22Rv1 (cell line): ENCODE measurements around the gene ADRA2A.

Experiments
- ZFX ChIP-seq: fragments of 450-650 bp; IDR thresholded peaks from 2 replicates; pipeline ENCODE4 v1.6.1; 2017; ENCODE audit warnings: antibody characterized with exemption, borderline replicate concordance
- TF ChIP-seq, protein P1 (sequence below): fragments of 450-650 bp; IDR thresholded peaks from 2 replicates; pipeline ENCODE4 v1.5.1; 2017; ENCODE audit warnings: mild to moderate bottlenecking

GRCh38 chr10:111122127-111122526 is 45.3 kb downstream of the ADRA2A start:
- TF ChIP-seq, protein P1, sequence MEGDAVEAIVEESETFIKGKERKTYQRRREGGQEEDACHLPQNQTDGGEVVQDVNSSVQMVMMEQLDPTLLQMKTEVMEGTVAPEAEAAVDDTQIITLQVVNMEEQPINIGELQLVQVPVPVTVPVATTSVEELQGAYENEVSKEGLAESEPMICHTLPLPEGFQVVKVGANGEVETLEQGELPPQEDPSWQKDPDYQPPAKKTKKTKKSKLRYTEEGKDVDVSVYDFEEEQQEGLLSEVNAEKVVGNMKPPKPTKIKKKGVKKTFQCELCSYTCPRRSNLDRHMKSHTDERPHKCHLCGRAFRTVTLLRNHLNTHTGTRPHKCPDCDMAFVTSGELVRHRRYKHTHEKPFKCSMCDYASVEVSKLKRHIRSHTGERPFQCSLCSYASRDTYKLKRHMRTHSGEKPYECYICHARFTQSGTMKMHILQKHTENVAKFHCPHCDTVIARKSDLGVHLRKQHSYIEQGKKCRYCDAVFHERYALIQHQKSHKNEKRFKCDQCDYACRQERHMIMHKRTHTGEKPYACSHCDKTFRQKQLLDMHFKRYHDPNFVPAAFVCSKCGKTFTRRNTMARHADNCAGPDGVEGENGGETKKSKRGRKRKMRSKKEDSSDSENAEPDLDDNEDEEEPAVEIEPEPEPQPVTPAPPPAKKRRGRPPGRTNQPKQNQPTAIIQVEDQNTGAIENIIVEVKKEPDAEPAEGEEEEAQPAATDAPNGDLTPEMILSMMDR: no peak
- TF ChIP-seq ZFX: no peak
